ENCODE results near the gene CDCP1.
"Not testable (repeated sequence)": the region's sequence is repeated elsewhere in the genome, so short reads cannot be mapped to it uniquely, and the experiment has no call there.

CDCP1 gene

DNA sequence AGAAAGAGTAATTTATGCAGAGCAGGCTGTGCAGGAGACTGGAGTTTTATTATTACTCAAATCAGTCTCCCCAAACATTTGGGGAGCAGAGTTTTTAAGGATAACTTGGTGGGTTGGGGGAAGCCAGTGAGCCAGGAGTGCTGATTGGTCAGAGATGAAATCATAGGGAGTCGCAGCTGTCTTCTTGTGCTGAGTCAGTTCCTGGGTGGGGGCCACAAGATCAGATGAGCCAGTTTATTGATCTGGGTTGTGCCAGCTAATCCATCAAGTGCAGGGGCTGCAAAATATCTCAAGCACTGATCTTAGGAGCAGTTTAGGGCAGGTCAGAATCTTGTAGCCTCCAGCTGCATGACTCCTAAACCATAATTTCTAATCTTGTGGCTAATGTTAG, 92.4 kb downstream of the CDCP1 start:
- DNase-seq: not testable (repeated sequence)

DNA sequence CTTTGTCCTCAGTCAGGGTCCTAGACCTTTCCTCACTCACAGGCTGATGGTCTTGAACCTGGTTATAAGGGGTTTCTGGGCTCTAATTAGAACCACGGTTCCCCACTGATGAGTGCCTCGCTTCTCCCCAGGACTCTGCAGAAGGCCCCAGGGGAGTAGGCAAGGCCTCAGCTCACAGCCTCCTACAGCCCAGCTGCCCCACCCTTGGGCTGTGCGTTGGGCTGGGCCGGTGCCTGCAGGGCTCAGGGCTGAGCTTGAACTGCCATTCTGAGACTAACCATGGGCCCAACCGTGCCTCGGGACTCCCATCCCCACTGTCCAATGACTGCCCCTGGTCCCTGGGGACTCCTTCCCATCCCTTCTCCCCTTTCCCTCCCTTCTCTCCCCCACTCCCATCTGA, 94.5 kb downstream of the CDCP1 start:
- no peak for DNase-seq

- DNase-seq: no peak
Measured at GRCh38 chr3:45049807-45050206, 96.4 kb downstream of the CDCP1 start.

DNA sequence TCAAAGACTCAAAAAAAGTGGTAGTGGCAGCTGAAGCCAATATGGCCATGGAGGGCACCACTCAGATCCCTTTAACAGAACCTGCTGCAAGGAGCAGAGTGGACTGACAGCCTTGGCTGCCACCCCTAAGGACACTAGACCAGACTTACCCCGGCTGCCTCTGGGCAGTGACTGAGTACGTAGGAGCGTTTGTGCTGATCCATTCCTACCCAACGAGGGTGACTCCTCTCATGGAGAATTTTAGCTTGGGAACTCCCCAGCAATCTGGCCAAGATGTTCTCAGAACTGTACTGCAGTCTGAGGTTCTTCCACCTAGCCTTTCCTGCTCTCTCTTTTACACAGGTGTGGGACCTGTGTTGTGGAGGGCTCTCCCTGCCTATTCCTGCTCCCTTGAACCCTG, 97.9 kb downstream of the CDCP1 start:
- no peak for DNase-seq

DNA sequence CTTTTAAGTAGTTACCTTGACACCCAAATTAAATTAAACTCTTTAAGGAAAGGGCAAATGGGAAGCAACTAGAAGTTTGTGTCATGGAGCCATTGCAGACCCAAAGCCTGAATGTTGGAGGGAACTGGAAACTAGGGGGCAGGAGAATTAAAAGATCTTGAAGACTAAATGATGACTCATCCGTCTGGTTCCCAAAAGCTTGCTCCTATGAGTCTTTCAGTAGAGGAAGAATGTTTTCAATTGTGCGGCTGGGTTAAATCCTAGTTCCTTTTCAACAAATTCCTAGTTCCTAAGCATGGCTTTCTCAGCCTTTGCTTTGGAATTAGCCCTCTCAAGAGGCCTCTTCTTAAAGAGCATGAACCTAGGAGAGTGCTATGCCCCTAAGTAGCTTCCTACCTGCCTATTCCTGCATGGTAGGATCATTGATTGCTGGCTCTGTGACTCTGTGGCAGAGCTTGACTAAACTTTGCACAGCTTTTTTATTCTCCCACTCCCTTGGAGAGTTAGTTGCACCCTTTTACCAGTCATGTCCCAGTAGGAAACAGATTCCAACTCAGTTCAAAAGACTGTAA, 102.4 kb downstream of the CDCP1 start:
- no peak for DNase-seq

DNA sequence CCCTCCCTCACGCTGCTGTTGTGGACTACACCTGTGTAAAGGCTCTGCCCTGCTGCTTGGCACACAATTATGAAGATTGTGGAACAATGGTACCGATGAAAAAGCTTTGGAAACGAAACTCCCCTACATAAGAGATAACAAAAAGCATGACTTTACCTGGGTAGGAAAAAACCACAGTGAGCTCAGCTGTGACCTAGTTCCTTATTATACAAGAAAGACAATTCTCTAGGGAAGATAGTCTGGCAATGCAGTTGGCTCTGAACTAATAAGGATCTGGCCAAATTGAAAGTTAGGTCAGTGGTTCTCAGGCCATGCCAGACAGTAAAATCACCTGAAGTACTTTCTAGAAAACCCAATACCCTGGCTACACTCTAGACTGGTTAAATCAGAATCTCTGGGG, 104.0 kb downstream of the CDCP1 start:
- no peak for DNase-seq

DNA sequence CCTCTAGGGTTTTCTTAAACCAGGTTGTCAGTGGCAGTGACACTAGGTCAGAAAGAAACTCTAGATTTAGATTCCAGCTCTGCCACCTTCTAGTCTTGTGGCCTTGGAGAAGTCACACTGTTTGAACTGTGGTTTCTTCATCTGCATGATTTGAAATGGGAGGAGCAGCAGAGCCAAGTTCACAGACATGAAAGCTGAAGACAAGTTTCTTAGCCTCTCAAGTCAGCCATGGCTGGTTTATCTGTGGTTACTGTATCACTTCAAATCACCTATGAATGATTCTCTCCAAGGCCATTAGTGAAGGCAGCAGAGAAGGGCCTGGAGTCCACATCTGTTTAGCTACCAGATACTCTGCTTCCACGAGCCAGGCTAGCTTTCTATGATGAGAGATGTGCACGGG, 104.5 kb downstream of the CDCP1 start:
- no peak for DNase-seq

- DNase-seq: peak; percentile 81
Measured at GRCh38 chr3:45037720-45038455, 108.3 kb downstream of the CDCP1 start.

DNA sequence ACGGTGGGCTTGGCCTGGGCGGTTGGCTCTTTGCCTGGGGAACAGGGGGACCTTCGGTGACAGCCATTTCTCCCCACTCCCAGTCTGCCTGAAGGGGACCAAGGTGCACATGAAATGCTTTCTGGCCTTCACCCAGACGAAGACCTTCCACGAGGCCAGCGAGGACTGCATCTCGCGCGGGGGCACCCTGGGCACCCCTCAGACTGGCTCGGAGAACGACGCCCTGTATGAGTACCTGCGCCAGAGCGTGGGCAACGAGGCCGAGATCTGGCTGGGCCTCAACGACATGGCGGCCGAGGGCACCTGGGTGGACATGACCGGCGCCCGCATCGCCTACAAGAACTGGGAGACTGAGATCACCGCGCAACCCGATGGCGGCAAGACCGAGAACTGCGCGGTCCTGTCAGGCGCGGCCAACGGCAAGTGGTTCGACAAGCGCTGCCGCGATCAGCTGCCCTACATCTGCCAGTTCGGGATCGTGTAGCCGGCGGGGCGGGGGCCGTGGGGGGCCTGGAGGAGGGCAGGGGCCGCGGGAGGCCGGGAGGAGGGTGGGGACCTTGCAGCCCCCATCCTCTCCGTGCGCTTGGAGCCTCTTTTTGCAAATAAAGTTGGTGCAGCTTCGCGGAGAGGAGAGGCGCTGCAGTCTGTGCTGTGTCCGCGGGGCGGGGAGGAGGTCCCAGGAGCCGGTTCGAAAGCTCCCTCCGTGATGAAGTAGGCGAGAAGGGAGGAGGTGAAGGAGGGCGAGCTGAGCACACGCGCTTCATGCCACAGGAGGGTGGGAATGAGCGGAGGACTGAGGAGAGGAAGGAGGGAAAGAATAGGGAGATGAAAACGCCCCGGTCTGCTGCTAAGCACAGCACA, 110.5 kb downstream of the CDCP1 start:
- no peak for DNase-seq

- peak; percentile 59 for DNase-seq
Measured at GRCh38 chr3:45034612-45035252, 111.4 kb downstream of the CDCP1 start.

DNA sequence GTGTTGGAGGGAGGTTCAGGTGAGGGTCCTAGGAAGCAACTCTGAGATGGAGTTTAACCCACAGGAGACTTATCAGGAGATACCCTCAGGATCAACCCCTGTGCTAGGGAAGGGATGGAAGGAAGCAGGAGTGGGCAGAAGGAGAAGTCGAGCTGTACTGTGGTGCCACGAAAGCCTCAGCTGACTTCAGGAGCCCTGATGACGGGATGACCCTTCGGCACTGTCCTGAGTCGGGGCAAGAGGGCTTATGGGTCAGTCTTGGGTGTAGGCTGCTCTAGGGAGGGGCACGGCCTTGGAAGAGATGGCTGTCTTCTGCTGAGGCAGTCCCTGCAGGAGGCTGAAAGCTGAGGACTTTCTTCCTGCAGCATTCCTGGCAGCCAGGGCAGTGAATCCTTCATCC, 112.4 kb downstream of the CDCP1 start:
- DNase-seq: no peak
